Measurements from ENCODE around the gene RAE1. TPM values are rescaled to one million over a fixed set of nuclear protein-coding genes. Genes with fewer than 3 reads are reported as not detected.

RAE1 gene
- total and polyA plus RNA-seq, 2 of the 8 experiments (the other 6 are each of a cell fraction or from before 2014, with no cell fraction given) = 35.9 to 44.9 TPM

GRCh38 chr20:57372581-57373350, 21.7 kb downstream of the RAE1 start:
- WGBS, 2 experiments (ENCODE audit: extremely low coverage in 1 of 2, insufficient coverage in 1 of 2, insufficient read length in 1 of 2, insufficient replicate concordance in 2 of 2, low coverage in 1 of 2, low lambda C conversion rate in 2 of 2, missing lambda C conversion rate in 1 of 2) = 93% methylated on average over 25 of the region's 25 CpGs; no CpG with 5 or more reads in 1 of the 2 experiments
- peaks cover 0 to 10% (median 3%) of the 10 kb centered on the region in 4 experiments; a peak in 3 of 7 replicates for H3K4me1 ChIP-seq (replicated peaks in 1 of 4; ENCODE audit: control insufficient read depth in 3 of 4, insufficient read depth in 4 of 4, low read length in 3 of 4)
- H2AFZ ChIP-seq (ENCODE audit: low read length) = no peak overlapping the region
- no peaks in the 10 kb centered on the region for H3K79me2 ChIP-seq (ENCODE audit: control insufficient read depth in 1 of 2, insufficient read depth in 2 of 2, low read length in 2 of 2)
- H2BK5ac ChIP-seq (ENCODE audit: low read depth, low read length) = 0 out of 2 replicates have a peak overlapping the region, but pooled peaks have one; percentile 52
- no peak overlapping the region for H3K9ac ChIP-seq (replicated peaks in 1 of 4; ENCODE audit: extremely low read depth in 1 of 4, low read depth in 3 of 4, low read length in 3 of 4)
- no peak overlapping the region for H2BK20ac ChIP-seq (ENCODE audit: low read length)
- H3K4me3 ChIP-seq (ENCODE audit: extremely low read depth in 1 of 4, insufficient read depth in 2 of 4, low read depth in 3 of 4, low read length in 4 of 4) = no peak overlapping the region
- H3K4me2 ChIP-seq (ENCODE audit: insufficient read depth in 1 of 2, low read depth in 2 of 2, low read length in 2 of 2) = no peak overlapping the region
- H3K27me3 ChIP-seq (replicated peaks in 1 of 4; ENCODE audit: control insufficient read depth in 3 of 4, extremely low read depth in 1 of 4, insufficient read depth in 3 of 4, low read length in 3 of 4) = no peaks in the 10 kb centered on the region; a peak in 1 of 7 replicates
- no peak for FAIRE-seq
- H2AK5ac ChIP-seq (ENCODE audit: low read depth, low read length) = no peak overlapping the region
- no peak overlapping the region for H4K5ac ChIP-seq (ENCODE audit: insufficient read length, low read depth, low read length)
- no peak overlapping the region for H4K8ac ChIP-seq (ENCODE audit: extremely low read depth, insufficient read depth, low read length)
- H3K79me1 ChIP-seq (ENCODE audit: low read depth, low read length) = no peaks in the 10 kb centered on the region
- no peak for DNase-seq (ENCODE audit: low read depth in 1 of 2, low spot score in 2 of 2)
- H4K20me1 ChIP-seq (replicated peaks in 1 of 2; ENCODE audit: control insufficient read depth in 1 of 2, insufficient read depth in 2 of 2, low read length in 2 of 2) = peaks cover 2% of the 10 kb centered on the region in 2 experiments
- H3K23me2 ChIP-seq (ENCODE audit: low read depth, low read length) = no peaks in the 10 kb centered on the region
- H3K23ac ChIP-seq (ENCODE audit: insufficient read length) = no peak overlapping the region
- no peaks in the 10 kb centered on the region for H3K9me3 ChIP-seq (ENCODE audit: insufficient read depth in 2 of 2, low read depth in 1 of 2, low read length in 1 of 2)
- no peak overlapping the region for H3K18ac ChIP-seq (ENCODE audit: extremely low read depth, low read length)
- no peak overlapping the region for H3K14ac ChIP-seq (ENCODE audit: insufficient read length)
- no peak overlapping the region for H4K91ac ChIP-seq (replicated peaks; ENCODE audit: insufficient read length, low read length)
- CTCF ChIA-PET (ENCODE audit: partially characterized antibody) = interaction anchor here (1.0 kb wide), 1 partner anchor 8 kb away, joined by 3 read pairs; no protein-coding TSS in a partner anchor
- H2BK15ac ChIP-seq (ENCODE audit: low read length) = no peak overlapping the region
- H2BK12ac ChIP-seq (ENCODE audit: low read depth, low read length) = no peak overlapping the region
- H3K36me3 ChIP-seq (ENCODE audit: control insufficient read depth in 2 of 4, insufficient read depth in 4 of 4, low read length in 3 of 4) = peaks cover 27 to 83% (median 66%) of the 10 kb centered on the region in 4 experiments; a peak in 7 of 8 replicates
- POLR2A ChIA-PET (ENCODE audit: partially characterized antibody) = interaction anchor here (0.6 to 1.2 kb wide), 2 partner anchors 10 to 33 kb away, joined by 3 to 4 read pairs; no protein-coding TSS in a partner anchor
- no peak overlapping the region for H2BK120ac ChIP-seq (replicated peaks; ENCODE audit: low read depth, low read length)
- no peak overlapping the region for H3K56ac ChIP-seq (replicated peaks; ENCODE audit: insufficient read length, low read depth, low read length)
- no peak overlapping the region for H3K4ac ChIP-seq (replicated peaks; ENCODE audit: insufficient read length, low read depth, low read length)
- H3K27ac ChIP-seq (ENCODE audit: low read depth, low read length) = no peak overlapping the region
- TF ChIP-seq SIX5 (IDR thresholded peaks at IDR 0.05; ENCODE audit: low read depth, low read length) (no peak), CHD2 (IDR thresholded peaks at IDR 0.05; ENCODE audit: low read length) (no peak), NRF1 (IDR thresholded peaks at IDR 0.05; ENCODE audit: low read depth, low read length) (no peak), POLR2A (IDR thresholded peaks at IDR 0.05; ENCODE audit: control extremely low read depth in 1 of 2, low read depth in 2 of 2, low read length in 2 of 2) (no peak), CTBP2 (IDR thresholded peaks at IDR 0.05; ENCODE audit: borderline replicate concordance, insufficient read depth, insufficient read length, low read length) (no peak)

Data from H1 (cell line).